ENCODE measurements around the gene FGF19. TPM values are rescaled to one million over a fixed set of nuclear protein-coding genes. Genes with fewer than 3 reads are reported as not detected.

The FGF19 gene
- total RNA-seq, 2 experiments from 2014 or later: not detected

- ChIA-PET CTCF (no interaction called here), POLR2A (no interaction called here)
- Mint-ChIP-seq H3K27me3 (peaks cover 12% of the 10 kb centered on the region), H3K27ac (no peak overlapping the region), H3K9me3 (no peaks in the 10 kb centered on the region), H3K36me3 (ENCODE audit: low read depth) (no peaks in the 10 kb centered on the region), H3K4me1 (peaks cover 7% of the 10 kb centered on the region), H3K4me3 (peak overlapping the region; percentile 42)
- DNase-seq: no peak
These were observed 18.5 kb downstream of the FGF19 start for GRCh38 chr11:69685348-69685747.

- CTCF ChIA-PET: interaction anchor here (1.2 kb wide), 1 partner anchor 20 kb away, joined by 3 read pairs; no protein-coding TSS in a partner anchor
- Mint-ChIP-seq H3K4me1 (peaks cover 7% of the 10 kb centered on the region), H3K36me3 (ENCODE audit: low read depth) (no peaks in the 10 kb centered on the region), H3K27ac (no peak overlapping the region), H3K27me3 (peaks cover 12% of the 10 kb centered on the region), H3K9me3 (no peaks in the 10 kb centered on the region), H3K4me3 (no peak overlapping the region)
- DNase-seq: no peak
- POLR2A ChIA-PET: no interaction called here
These were observed 19.2 kb downstream of the FGF19 start for GRCh38 chr11:69684651-69685050.

GRCh38 chr11:69683764-69684333, 20.0 kb downstream of the FGF19 start:
- Mint-ChIP-seq H3K9me3 (no peaks in the 10 kb centered on the region), H3K36me3 (ENCODE audit: low read depth) (no peaks in the 10 kb centered on the region), H3K27me3 (peaks cover 11% of the 10 kb centered on the region), H3K4me3 (no peak overlapping the region), H3K27ac (no peak overlapping the region), H3K4me1 (peaks cover 7% of the 10 kb centered on the region)
- CTCF ChIA-PET: interaction anchor here (0.8 to 1.2 kb wide), 3 partner anchors 19 to 89 kb away, joined by 3 to 5 read pairs (median 3); no protein-coding TSS in a partner anchor
- DNase-seq: no peak
- POLR2A ChIA-PET: no interaction called here

- Mint-ChIP-seq H3K36me3 (ENCODE audit: low read depth) (no peaks in the 10 kb centered on the region), H3K27me3 (peaks cover 10% of the 10 kb centered on the region), H3K4me1 (peaks cover 4% of the 10 kb centered on the region), H3K27ac (no peak overlapping the region), H3K9me3 (no peaks in the 10 kb centered on the region), H3K4me3 (no peak overlapping the region)
- DNase-seq: no peak
- ChIA-PET POLR2A (no interaction called here), CTCF (no interaction called here)
These were observed 21.0 kb downstream of the FGF19 start for GRCh38 chr11:69682681-69683326.

GRCh38 chr11:69682221-69682620, 21.6 kb downstream of the FGF19 start:
- Mint-ChIP-seq H3K4me3 (no peak overlapping the region), H3K4me1 (peaks cover 4% of the 10 kb centered on the region), H3K27ac (no peak overlapping the region), H3K27me3 (peaks cover 10% of the 10 kb centered on the region), H3K9me3 (no peaks in the 10 kb centered on the region), H3K36me3 (ENCODE audit: low read depth) (no peaks in the 10 kb centered on the region)
- POLR2A ChIA-PET: no interaction called here
- DNase-seq: no peak
- CTCF ChIA-PET: no interaction called here

GRCh38 chr11:69680688-69681087, 23.1 kb downstream of the FGF19 start:
- H3K27me3 Mint-ChIP-seq: peaks cover 11% of the 10 kb centered on the region
- DNase-seq: no peak
- CTCF ChIA-PET: no interaction called here
- peaks cover 2% of the 10 kb centered on the region for H3K4me1 Mint-ChIP-seq
- no peaks in the 10 kb centered on the region for H3K9me3 Mint-ChIP-seq
- POLR2A ChIA-PET: no interaction called here
- H3K27ac Mint-ChIP-seq: no peak overlapping the region
- H3K4me3 Mint-ChIP-seq: no peak overlapping the region
- no peaks in the 10 kb centered on the region for H3K36me3 Mint-ChIP-seq (ENCODE audit: low read depth)

- no peaks in the 10 kb centered on the region for H3K9me3 Mint-ChIP-seq
- peaks cover 17% of the 10 kb centered on the region for H3K4me1 Mint-ChIP-seq
- DNase-seq: no peak
- peaks cover 4% of the 10 kb centered on the region for H3K36me3 Mint-ChIP-seq (ENCODE audit: low read depth)
- ChIA-PET CTCF (interaction anchor here (0.6 kb wide), 1 partner anchor 859 kb away, joined by 4 read pairs; no protein-coding TSS in a partner anchor), POLR2A (interaction anchor here (0.6 kb wide), 1 partner anchor 35 kb away, joined by 3 read pairs; no protein-coding TSS in a partner anchor)
- peaks cover 11% of the 10 kb centered on the region for H3K27me3 Mint-ChIP-seq
- no peak overlapping the region for H3K4me3 Mint-ChIP-seq
- H3K27ac Mint-ChIP-seq: no peak overlapping the region
These were observed 26.1 kb downstream of the FGF19 start for GRCh38 chr11:69677749-69678148.

GRCh38 chr11:69674886-69675714, 28.7 kb downstream of the FGF19 start, which contains the start of gene LTO1:
TSS of gene LTO1 (minus strand) at chr11:69675353. CDS start at chr11:69675239, 114 bp downstream.
- Mint-ChIP-seq H3K27ac (peak within 1 kb of the TSS; percentile 93), H3K4me3 (peak within 1 kb of the TSS; percentile 97), H3K4me1 (peaks cover 23% of the 10 kb centered on the region), H3K36me3 (ENCODE audit: low read depth) (peaks cover 10% of the 10 kb centered on the region), H3K9me3 (no peaks in the 10 kb centered on the region), H3K27me3 (peaks cover 9% of the 10 kb centered on the region)
- ChIA-PET POLR2A (no interaction called here), CTCF (interaction anchor here (0.5 to 1.2 kb wide), 3 partner anchors 10 to 1555 kb away, joined by 3 read pairs; no protein-coding TSS in a partner anchor)
- peak; percentile 94 for DNase-seq

GRCh38 chr11:69674267-69674885, 29.4 kb downstream of the FGF19 start:
- Mint-ChIP-seq H3K27me3 (peaks cover 9% of the 10 kb centered on the region), H3K4me1 (peaks cover 25% of the 10 kb centered on the region), H3K9me3 (no peaks in the 10 kb centered on the region), H3K36me3 (ENCODE audit: low read depth) (peaks cover 13% of the 10 kb centered on the region), H3K27ac (peak overlapping the region; percentile 93), H3K4me3 (peak overlapping the region; percentile 97)
- peak; percentile 14 for DNase-seq
- ChIA-PET CTCF (interaction anchor here (0.6 to 1.2 kb wide), 3 partner anchors 9 to 1748 kb away, joined by 3 read pairs; no protein-coding TSS in a partner anchor), POLR2A (no interaction called here)

- Mint-ChIP-seq H3K27ac (no peak overlapping the region), H3K4me1 (peaks cover 25% of the 10 kb centered on the region), H3K9me3 (no peaks in the 10 kb centered on the region), H3K27me3 (peaks cover 2% of the 10 kb centered on the region), H3K36me3 (ENCODE audit: low read depth) (peaks cover 19% of the 10 kb centered on the region), H3K4me3 (no peak overlapping the region)
- CTCF ChIA-PET: no interaction called here
- DNase-seq: no peak
- POLR2A ChIA-PET: no interaction called here
These were observed 31.9 kb downstream of the FGF19 start for GRCh38 chr11:69671734-69672465.

GRCh38 chr11:69670158-69670845, 33.5 kb downstream of the FGF19 start:
- no peak overlapping the region for H3K4me3 Mint-ChIP-seq
- H3K9me3 Mint-ChIP-seq: no peaks in the 10 kb centered on the region
- DNase-seq: peak; percentile 61
- H3K4me1 Mint-ChIP-seq: peaks cover 23% of the 10 kb centered on the region
- ChIA-PET CTCF (interaction anchor here (0.7 to 1.6 kb wide), 3 partner anchors 9 to 880 kb away, joined by 3 to 4 read pairs (median 3); no protein-coding TSS in a partner anchor), POLR2A (no interaction called here)
- H3K27me3 Mint-ChIP-seq: no peaks in the 10 kb centered on the region
- peaks cover 20% of the 10 kb centered on the region for H3K36me3 Mint-ChIP-seq (ENCODE audit: low read depth)
- H3K27ac Mint-ChIP-seq: no peak overlapping the region
